Measurements from ENCODE around the gene OR6B3.

Gene OR6B3

DNA sequence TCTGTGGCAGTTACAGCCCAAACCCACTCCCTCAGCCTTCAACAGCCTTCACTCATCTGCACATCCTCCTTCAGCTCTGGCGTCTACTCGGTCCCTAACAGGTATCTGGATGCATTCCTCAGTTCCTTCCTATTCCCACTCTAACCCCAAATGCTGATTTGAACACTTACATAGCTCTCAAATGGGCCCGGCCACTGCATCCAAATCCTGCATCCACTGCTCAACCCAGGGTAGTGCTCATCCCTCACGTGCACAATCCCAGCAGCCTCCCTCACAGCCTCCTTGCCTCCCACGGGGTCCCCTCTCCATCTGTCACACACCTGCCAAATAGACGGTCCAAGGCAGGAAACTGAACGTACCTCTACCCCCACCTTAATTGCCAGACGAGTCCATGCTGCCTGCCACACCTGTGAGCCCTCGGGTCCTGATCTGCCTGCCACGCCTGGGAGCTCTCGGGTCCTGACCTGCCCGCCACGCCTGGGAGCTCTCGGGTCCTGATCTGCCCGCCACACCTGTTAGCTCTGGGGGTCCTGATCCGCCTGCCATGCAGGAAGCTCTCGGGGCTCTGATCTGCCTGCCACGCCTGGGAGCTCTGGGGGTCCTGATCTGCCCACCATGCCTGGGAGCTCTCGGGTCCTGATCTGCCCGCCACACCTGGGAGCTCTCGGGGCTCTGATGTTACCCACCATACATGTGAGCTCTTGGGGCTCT lies 9.9 kb downstream of the OR6B3 start:
- Histone ChIP-seq H3F3A (ENCODE audit: insufficient read depth) (no peaks in the 10 kb centered on the region), H3K27ac (ENCODE audit: low read depth, low read length) (no peak overlapping the region), H3K4me2 (ENCODE audit: low read depth, low read length, poor library complexity, severe bottlenecking) (no peak overlapping the region), H4K20me1 (ENCODE audit: low read depth, low read length) (no peaks in the 10 kb centered on the region), H2AFZ (ENCODE audit: low read depth, low read length, severe bottlenecking) (no peak overlapping the region), H3K27me3 (ENCODE audit: low read length) (no peaks in the 10 kb centered on the region), H3K79me2 (ENCODE audit: insufficient read depth, low read length) (no peaks in the 10 kb centered on the region), H3K9me3 (ENCODE audit: insufficient read depth, low read length) (no peaks in the 10 kb centered on the region), H3K36me3 (ENCODE audit: low read length) (no peaks in the 10 kb centered on the region), H3K9ac (ENCODE audit: low read length) (no peak overlapping the region), H3K9me2 (replicated peaks; ENCODE audit: insufficient read depth, low read length) (no peaks in the 10 kb centered on the region), H3K4me3 (ENCODE audit: insufficient read depth, low read length, poor library complexity, severe bottlenecking) (no peak overlapping the region)
- TF ChIP-seq EZH2phosphoT487 (conservative IDR thresholded peaks at IDR 0.05; ENCODE audit: low read length): no peak
- TF ChIP-seq, protein P1, sequence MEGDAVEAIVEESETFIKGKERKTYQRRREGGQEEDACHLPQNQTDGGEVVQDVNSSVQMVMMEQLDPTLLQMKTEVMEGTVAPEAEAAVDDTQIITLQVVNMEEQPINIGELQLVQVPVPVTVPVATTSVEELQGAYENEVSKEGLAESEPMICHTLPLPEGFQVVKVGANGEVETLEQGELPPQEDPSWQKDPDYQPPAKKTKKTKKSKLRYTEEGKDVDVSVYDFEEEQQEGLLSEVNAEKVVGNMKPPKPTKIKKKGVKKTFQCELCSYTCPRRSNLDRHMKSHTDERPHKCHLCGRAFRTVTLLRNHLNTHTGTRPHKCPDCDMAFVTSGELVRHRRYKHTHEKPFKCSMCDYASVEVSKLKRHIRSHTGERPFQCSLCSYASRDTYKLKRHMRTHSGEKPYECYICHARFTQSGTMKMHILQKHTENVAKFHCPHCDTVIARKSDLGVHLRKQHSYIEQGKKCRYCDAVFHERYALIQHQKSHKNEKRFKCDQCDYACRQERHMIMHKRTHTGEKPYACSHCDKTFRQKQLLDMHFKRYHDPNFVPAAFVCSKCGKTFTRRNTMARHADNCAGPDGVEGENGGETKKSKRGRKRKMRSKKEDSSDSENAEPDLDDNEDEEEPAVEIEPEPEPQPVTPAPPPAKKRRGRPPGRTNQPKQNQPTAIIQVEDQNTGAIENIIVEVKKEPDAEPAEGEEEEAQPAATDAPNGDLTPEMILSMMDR (IDR thresholded peaks at IDR 0.05; ENCODE audit: insufficient read depth, low read length, poor library complexity, severe bottlenecking): no peak

DNA sequence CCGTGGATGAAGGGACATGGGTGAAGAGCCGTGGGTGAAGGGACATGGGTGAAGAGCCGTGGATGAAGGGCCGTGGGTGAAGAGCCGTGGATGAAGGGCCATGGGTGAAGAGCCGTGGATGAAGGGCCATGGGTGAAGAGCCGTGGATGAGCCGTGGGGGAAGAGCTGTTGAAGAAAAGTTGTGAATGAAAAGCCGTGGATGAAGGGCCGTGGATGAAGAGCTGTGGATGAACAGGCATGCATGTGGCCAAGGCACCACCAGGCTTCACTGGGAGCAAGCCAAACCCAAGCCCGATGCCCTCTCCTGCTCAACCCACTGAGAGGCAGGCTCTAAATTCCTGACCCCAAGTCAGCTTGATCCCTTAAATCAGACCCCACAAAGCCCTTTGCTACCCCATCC lies 10.6 kb downstream of the OR6B3 start:
- Histone ChIP-seq H3K36me3 (ENCODE audit: low read length) (no peaks in the 10 kb centered on the region), H3K9me3 (ENCODE audit: insufficient read depth, low read length) (no peaks in the 10 kb centered on the region), H3K79me2 (ENCODE audit: insufficient read depth, low read length) (no peaks in the 10 kb centered on the region), H3K9ac (ENCODE audit: low read length) (no peak overlapping the region), H3K4me2 (ENCODE audit: low read depth, low read length, poor library complexity, severe bottlenecking) (no peak overlapping the region), H3K27me3 (ENCODE audit: low read length) (no peaks in the 10 kb centered on the region), H3K27ac (ENCODE audit: low read depth, low read length) (no peak overlapping the region), H4K20me1 (ENCODE audit: low read depth, low read length) (no peaks in the 10 kb centered on the region), H3K4me3 (ENCODE audit: insufficient read depth, low read length, poor library complexity, severe bottlenecking) (no peak overlapping the region), H3F3A (ENCODE audit: insufficient read depth) (no peaks in the 10 kb centered on the region), H3K9me2 (replicated peaks; ENCODE audit: insufficient read depth, low read length) (no peaks in the 10 kb centered on the region), H2AFZ (ENCODE audit: low read depth, low read length, severe bottlenecking) (no peak overlapping the region)
- TF ChIP-seq, protein P1 (IDR thresholded peaks at IDR 0.05; ENCODE audit: insufficient read depth, low read length, poor library complexity, severe bottlenecking): no peak
- no peak for TF ChIP-seq EZH2phosphoT487 (conservative IDR thresholded peaks at IDR 0.05; ENCODE audit: low read length)

DNA sequence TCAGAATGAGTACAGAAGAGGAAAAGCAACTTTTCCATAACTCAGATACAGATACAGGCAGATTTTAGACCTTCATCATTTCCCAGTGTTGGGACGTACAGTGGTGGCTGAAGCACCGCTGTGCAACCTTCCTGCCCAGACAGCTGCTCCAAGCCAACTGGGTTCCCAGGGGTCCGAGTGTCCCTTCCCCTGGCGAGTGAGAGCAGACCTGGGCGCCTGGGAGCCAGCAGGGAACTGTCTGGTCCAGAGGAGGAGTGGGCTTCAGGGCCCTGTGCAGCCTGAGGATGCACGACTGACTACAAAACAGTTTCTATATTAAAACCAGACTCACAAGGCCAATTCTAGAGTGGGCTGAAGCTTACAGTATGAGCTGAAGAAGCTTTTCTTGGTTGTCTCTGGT lies 12.0 kb downstream of the OR6B3 start:
- H3K27me3 ChIP-seq (ENCODE audit: low read length): no peaks in the 10 kb centered on the region
- no peak overlapping the region for H3K9ac ChIP-seq (ENCODE audit: low read length)
- H4K20me1 ChIP-seq (ENCODE audit: low read depth, low read length): no peaks in the 10 kb centered on the region
- H3K9me2 ChIP-seq (replicated peaks; ENCODE audit: insufficient read depth, low read length): no peaks in the 10 kb centered on the region
- H3K4me2 ChIP-seq (ENCODE audit: low read depth, low read length, poor library complexity, severe bottlenecking): no peak overlapping the region
- no peaks in the 10 kb centered on the region for H3K79me2 ChIP-seq (ENCODE audit: insufficient read depth, low read length)
- no peaks in the 10 kb centered on the region for H3K36me3 ChIP-seq (ENCODE audit: low read length)
- no peak overlapping the region for H3K4me3 ChIP-seq (ENCODE audit: insufficient read depth, low read length, poor library complexity, severe bottlenecking)
- no peaks in the 10 kb centered on the region for H3F3A ChIP-seq (ENCODE audit: insufficient read depth)
- H2AFZ ChIP-seq (ENCODE audit: low read depth, low read length, severe bottlenecking): no peak overlapping the region
- no peak for TF ChIP-seq EZH2phosphoT487 (conservative IDR thresholded peaks at IDR 0.05; ENCODE audit: low read length)
- TF ChIP-seq, protein P1 (IDR thresholded peaks at IDR 0.05; ENCODE audit: insufficient read depth, low read length, poor library complexity, severe bottlenecking): no peak
- H3K9me3 ChIP-seq (ENCODE audit: insufficient read depth, low read length): no peaks in the 10 kb centered on the region
- H3K27ac ChIP-seq (ENCODE audit: low read depth, low read length): no peak overlapping the region

All from SU-DHL-6 (cell line).